SW480 (cell line): Measurements from ENCODE around the gene SUPT20H.

ENCODE experiments used
- DNase-seq: peaks from one replicate; pipeline ENCODE4 v3.0.0-alpha.2; 2016; ENCODE audit warnings: low spot score

The SUPT20H gene

DNA sequence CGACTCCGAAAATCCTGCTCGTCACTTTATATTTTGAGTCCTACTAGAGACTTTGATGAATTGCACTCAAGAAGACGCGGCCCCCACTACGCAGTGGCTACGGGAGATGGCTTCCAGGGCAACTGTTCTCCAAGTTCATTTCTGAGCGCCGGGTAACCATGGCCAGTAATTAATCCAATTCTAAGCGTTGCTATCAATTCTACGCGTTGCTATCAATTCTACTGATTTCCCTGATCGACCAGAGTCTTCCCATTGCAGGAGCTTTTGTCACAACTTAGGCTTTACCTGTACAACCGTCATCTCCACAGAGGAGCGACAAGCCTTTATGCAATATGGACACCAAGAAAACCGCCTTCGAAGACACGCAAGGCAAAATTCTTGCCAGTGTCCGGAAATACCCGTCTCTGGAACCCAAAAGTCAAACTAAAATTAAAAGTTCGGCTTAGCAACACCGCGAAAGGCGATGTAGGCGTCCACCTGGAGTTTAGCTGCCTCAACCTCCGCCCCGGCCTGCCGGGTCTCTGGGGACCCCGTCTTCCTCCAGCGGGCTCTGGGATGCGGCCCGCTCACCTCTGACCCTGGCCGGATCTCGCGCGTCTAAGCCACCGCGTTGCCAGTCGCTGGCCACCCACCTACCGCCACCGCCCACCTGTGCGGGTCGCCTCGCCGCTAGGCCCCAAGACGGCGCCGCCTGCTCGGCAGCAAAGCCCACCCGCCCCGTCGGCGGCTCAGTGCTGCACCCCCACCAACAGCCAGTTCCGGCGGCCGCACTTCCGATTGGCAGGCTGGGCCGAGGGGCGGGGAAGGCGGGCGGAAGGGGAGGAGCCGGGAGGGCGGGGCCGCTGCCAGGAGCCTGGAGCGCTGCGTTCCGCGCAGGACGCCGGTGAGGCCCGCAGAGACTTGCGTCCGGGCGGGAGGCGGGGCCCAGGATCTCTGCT is at the start of gene SUPT20H:
TSS of gene SUPT20H (minus strand) at position 779 of the 938 bp plus-strand sequence. CDS start 8,198 bp downstream, outside the sequence.
- peak; percentile 90 for DNase-seq

DNA sequence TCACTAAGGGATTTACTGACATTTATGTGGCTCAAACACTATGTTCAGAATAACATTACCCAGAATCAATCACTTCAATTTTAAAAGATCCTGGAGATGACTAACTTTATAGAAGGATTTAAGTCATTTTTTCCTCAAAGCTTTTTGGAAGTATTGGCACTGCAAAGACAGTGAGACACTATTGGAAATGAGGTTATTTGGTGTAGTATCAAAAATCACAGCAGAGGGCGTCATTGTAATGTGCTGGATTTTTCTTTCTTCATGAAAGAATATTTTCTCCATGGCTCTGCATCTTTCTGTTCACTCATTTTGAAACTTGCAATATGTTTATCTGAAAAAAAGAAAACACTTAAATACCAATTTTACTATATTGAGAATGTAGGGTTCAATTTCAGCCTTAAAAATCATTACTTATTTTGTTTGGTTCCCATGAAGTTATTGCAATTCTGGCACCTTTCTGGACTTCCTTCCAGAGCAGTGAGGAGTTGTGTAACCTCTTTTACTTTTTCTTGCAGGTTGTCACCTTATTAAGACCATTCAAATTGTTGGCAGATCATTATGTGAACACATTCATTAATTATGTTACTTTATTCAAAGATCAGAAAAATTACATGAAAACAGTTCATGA is 49.7 kb upstream of the SUPT20H start:
- DNase-seq = peak; percentile 26

DNA sequence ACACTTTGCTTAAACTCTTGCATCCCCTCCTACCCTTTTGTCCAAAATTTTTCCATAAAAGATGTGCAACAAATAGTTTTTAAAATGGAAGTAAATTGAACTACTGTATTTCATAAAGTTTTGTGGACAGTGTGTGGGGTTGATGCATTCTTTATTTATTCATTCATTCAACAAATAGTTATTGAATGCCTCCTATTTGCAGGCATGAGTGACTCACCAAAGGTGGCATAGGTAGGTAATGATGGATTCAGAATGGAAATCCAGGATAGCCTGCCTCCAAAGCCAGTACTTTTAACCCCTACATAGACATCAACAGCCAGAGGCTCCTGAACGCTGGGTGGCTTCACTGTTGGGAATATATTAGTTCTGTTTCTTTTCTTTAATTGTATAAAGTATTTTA is 48.4 kb upstream of the SUPT20H start:
- no peak for DNase-seq

DNA sequence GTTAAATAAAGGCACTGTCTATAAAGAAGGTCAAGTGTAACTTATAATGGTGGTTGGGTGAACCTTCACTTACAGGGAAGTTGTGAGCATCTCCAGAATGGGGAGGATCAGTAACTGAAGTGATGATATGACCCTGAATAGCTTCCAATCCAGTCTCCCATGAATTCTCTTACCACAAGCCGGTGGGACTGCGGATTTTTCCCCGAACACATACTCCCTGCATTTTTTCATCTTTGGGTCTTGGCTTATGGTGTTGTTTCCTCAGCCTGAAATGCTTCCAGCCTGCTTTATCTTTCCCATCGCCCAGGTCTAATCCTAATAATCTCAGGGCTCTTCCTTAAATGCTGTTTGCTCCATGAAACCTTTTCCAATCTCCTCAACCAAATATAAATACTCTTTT is 48.0 kb upstream of the SUPT20H start:
- no peak for DNase-seq

DNA sequence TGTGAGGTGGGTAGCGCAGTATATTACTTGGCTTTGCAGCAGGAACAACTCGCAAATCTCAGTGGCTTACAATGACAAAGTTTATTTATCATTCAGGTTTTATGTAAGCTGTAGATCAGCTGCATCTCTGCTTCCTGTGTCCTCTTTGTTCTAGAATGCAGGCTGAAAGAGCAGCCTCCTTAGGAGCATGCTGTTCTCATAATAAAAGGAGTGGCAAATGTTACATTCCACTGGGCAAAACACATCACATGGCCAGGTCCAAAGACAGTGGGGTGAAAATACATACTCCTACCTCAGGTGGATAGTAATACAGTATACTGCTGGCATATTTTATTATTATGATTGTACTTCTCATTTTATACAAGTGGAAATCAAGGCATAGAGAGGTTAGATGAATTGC is 47.2 kb upstream of the SUPT20H start:
- no peak for DNase-seq

DNA sequence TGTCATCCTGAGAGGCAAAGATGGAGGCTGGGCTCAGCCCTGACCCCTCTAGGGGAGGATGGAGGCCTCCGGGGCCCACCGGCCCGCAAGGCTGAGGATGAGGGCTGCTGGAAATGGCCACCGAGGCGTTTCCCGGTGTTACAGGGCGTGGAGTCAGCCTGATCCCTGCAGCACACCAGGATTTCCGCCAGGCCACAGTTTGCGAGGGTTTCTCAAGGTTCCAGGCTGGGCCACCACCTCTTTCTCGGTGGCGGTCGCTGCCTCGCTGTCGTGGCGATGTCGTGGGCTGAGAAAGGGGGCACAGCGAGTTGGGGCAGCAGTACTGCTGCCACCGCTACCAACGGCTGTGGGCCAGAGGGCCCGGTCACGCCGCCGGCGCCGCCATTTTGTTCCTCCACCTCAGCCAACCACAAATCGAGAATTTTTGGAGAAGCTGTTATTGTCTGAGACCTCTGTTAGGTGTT is 45.8 kb upstream of the SUPT20H start, which contains the start of gene CSNK1A1L:
TSS of gene CSNK1A1L (minus strand) at position 414 of the 464 bp plus-strand sequence. CDS start at position 6, 408 bp downstream.
- no peak for DNase-seq

DNA sequence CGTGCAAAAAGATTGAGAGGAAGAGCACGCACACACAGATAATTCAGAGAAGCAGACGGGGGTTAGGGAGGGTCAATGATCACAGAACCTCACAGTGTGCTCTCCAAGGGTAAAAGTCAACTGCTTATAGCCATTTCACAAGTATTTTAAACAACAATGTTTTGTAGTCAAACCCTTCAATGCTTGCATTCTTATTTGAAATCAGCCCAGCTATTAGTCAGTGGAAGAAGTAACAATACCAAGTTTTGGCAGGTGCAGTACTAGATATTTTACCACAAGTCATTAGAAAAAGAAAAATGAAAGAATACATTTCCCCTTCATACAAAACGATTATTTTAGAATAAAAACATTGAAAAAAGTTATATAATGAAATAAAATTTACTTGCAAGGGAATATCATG is 43.4 kb upstream of the SUPT20H start:
- DNase-seq = no peak

DNA sequence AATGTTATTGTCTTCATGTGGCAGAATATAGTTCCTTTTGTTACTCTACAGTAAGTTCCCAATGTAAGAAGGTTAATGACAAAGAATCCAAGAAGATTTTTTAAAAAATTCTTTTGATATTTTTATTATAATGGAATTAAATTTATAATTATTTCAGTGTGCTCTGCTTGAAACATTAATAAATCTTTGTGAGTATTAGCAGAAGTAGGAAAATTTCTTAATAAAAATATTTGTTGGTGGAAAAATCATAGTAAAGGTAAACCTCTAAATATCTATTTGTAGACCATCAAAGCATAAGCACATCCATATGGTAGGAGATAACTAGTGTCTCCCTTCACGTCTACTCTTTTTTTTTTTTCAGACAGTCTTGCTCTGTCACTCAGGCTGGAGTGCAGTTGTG is 41.7 kb upstream of the SUPT20H start:
- no peak for DNase-seq

DNA sequence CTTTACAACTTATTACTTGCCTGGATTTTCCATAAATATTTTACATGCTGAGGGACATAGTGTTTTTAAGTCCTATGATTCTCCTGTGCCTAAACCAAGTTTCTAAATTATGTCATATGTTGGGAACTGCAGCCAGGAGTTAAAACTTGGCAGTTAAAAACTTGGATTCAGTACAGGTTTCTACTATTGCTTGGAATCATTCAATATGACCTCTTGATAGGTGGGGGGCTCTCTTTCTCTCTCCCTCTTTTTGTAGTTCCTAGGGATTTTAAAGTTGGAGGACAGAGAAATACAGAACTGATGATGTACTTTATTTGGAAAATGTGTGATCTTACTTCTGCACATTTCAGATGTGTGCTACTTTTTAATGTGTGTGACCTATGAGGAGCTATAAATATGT is 41.2 kb upstream of the SUPT20H start:
- DNase-seq = no peak

DNA sequence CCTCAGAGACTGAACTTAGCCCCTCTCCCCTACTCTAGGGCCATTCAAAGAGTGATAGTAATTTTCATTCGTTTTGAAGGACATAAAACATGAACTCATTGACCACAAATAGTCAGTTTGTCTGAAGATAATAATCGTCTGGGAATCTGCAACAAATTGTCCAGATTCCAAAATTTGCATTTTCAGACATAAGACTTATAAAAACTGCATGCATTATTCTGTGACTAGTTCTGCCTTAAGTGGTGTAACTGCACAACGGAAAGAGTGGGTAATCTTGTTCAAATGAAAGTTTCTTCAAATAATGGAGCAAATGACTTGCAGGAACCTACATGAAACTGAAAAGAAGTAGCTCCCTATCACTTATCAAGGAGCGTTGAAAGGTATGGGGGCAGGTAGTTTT is 37.6 kb upstream of the SUPT20H start:
- no peak for DNase-seq

DNA sequence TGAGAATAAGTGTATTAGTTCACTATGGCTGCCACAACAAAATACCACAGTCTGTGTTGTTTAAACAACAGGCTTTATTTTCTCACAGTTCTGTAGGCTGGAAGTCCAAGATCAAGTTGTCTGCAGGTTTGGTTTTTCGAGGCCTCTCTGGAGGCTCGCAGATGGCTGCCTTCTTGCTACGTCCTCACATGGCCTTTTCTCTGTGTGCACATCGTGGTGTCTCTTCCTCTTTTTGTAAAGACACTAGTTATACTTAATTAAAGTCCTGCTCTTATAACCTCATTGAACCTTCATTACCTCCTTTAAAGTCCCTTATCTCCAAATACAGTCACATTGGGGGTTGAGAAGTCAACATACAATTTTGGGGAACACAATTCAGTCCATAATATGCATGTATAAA is 35.4 kb upstream of the SUPT20H start:
- DNase-seq = no peak

DNA sequence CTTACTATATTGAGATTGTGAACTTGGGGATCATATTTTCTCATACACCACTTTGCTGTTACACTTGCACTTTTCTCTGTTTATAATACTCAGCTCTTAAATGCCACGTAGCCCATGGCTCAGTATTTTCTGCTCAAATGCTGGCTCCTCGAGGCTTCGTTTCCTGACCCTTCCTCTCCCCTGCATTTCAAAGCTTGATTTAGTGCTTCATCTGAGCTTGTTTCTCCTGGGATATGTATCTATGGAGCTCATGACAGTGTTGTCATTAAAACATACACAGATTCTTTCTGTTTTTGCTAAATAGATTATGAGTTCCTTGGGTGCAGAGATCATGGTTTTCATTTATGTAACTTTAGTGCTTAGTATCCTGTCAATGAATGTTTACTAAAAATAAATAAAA is 34.6 kb upstream of the SUPT20H start:
- DNase-seq = no peak

DNA sequence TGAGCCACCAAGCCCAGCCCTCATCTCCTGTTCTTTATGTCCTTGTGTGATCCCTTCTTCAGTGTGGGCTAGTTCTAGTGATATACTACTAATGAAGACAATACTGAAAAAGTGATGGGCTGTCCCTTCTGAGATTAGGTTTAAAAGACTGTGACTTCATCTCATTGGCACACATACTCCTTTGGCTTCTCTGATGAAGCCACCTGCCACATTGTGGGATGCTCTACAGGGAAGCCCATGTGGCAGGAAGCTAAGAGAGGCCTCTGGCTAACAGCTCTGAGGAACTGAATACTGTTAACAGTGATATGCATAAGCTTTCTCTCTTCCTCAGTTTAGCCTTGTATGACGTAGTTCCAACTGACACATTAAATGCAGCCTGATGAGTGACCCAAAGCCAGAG is 32.3 kb upstream of the SUPT20H start:
- DNase-seq = no peak

DNA sequence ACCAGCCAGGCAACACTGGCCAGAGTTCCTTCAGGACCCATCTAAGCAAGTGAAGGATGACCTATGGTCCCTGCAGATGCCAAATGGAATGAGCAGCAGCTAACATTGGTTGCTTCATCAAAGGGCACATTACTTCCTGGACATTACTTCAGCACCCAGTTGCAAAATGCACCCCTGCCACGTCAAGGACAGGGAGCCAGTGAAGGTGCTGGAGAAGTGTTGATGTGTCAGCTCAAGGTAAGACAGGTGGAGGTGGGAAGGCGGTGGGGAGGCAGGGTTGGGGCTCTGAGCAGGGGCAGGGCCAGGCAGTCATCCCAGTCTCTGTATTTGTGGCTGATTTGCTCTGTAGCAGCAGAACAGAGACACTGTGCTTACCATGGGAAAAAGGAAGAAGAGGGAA is 31.4 kb upstream of the SUPT20H start:
- DNase-seq = no peak

DNA sequence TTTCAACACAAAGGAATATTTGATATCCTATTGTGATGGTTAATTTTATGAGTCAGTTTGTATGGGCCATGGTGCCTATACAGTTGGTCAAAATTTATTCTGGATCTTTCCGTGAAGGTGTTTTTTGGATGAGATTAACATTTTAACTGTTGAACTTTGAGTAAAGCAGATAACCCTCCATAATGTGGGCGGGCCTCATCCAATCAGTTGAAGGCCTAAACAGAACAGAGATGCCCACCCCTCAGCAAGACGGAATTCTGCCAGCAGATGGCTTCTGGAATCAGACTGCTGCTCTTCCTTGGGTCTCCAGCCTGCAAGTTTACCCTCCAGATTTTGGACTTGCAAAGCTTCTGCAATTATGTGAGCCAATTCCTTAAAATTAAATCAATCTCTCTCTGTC is 30.0 kb upstream of the SUPT20H start:
- DNase-seq = no peak

DNA sequence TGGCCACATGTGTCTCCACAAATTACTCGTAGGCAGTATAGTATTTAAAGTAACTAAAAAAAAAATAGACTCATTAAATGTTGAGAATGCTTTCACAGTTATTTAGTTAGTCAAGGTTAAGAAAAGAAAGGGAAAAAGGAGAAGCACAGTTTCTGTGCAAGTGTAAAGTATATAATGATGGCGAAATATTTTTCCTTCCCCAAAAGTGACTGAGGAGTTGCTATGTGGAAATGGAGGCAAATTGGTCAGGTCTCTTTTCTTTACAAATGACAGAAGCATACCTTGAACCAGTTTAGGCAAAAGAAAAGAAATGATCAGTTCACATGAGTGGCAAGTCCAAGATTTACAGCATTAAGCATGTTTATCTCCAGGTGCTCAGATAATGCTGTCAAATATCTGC is 28.0 kb upstream of the SUPT20H start:
- no peak for DNase-seq

DNA sequence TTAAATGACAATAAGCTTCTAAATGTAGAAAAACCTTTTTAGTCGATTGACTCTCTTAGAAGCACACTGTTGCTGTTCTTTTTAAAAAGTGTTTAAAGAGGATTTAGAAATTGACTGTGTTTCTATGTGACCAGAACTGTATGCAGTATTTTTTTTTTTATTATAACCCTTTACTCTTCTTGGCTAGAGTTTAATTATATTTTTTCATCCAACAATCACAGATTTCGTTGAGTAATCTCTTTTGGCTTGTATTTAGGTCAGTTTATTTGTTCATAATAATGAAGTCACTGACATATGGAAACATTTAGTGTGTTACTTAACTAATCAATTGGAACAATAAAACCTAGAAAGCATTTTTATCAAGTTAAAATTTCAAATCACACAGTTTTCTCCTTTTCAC is 26.1 kb upstream of the SUPT20H start:
- no peak for DNase-seq

DNA sequence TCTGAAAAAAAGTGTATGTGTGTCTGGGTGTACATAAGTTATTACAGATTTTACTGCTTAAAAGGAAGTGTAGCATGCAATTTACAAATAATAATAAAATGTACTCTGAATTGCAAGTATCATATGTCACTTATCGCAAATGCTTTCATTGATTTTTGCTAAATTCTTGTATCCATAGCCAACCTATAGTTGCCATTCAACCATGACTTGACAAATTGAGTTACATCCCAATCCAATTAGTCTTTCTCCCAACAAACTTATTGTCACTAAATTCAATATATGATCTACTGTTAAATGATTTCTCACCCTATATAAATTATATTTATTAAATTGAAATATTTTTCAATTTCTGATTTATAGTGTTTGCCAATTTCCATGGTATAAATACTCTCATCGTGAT is 17.3 kb upstream of the SUPT20H start:
- DNase-seq = no peak

DNA sequence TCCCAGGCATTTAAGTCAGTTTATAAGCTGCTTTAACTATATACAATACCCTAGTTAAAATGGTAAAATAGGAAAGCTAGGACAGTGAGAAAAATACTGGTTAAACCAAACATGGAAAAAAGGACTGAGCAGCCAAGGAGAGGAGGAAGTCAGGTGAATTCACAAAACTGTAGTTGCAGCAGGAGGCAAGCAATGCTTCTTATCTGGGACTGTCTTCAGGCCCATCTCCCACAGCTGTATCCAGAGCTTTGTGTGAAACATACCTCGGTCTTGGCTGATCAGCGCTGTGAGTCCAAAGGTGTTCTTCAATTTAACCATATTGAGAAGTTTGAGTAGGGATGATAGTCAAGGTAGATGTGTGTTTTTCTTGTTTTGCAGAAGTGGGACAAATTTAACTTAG is 15.7 kb upstream of the SUPT20H start:
- DNase-seq = no peak

DNA sequence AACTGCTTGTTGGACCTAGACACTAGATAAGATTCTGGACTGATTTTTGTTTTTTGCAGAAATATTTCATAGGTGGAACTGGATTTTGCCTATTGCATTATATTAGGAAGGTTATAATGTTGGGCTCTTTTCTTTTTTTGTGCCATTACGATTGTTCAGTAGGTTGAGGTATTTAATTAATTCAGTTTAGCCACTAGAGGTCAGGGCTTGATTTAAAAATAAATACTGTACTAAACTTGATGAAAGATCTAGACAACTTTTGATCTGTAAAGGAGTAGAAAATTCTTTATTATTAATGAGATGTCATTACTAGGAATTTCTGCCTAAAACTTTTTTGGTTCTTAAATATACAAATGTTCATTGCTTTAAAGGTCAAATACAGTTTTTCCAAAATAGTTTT is 15.2 kb upstream of the SUPT20H start:
- DNase-seq = peak; percentile 55

DNA sequence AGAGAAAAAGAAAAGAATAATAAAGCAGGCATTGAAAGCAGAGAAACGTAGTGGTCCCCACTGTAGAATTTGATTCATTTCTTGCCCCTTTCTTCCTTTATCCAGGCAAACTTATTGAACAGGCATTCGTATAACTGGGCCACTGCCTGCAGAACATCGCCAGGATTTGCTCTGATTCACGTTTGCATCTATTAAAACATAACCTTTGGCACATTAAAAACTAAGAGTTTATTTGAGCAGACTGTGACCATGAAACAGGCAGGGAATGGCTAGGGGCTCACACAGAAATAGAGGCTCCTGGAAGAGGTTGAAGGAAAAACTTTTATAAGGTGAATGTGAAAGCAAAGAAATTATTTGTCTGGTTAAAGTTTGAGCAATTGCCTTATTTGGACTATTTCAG is 12.5 kb upstream of the SUPT20H start:
- no peak for DNase-seq

DNA sequence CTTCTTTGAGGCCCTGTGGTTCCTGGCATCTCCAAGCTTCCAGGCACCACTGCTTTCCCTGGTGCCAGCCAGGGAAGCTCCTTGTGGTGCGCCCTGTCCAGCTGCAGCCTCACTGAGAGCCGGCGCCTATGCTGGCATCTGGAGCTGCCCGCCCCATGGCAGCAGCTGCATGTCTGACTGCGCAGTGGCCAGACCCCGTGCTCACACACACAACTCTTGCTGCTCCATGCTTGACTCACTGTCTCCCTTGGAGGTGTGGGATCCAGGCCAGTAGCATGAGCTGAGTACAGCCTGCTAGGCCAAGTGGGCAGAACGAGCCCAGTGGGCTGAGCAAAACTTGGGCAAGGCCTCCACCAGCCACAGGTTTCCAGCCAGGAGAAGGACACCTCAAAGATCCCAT is 11.5 kb upstream of the SUPT20H start:
- DNase-seq = no peak

DNA sequence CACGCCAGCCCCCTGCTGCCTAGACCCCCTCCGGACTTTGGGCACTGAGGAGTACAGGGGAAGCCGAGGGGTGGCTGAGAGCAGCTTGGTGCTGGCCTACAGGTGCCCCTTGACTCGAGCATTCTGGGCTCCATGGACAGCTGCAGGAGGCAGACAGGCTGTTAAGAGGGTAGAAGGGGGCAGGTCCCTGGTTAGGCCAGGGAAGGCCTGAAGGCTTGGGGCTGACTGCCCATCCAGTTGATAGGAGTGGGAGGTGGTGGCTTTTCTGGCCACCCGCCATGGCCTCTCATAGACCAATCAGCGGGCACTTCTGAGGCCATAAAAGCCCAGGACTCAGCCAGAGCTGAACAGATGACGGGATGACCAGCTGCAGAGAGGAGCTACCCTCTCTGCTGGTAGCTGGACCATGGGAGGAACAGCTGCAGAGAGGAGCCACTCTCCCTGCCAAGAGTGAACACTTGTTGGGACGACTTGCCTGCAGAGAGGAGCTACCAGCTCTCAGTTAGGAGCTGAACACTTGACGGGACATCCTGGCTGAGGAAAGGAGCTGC is 10.7 kb upstream of the SUPT20H start:
- DNase-seq = no peak
